IMR-90 (cell line): Measurements from ENCODE around the gene KEAP1. TPM values are rescaled to one million over a fixed set of nuclear protein-coding genes. Genes with fewer than 3 reads are reported as not detected.

ENCODE experiments used
- ATAC-seq: fragments of 200-7000 bp; cut with Tn5 transposase; 2 replicates; pipeline ENCODE4 v1.9.1; 2020; ENCODE audit warnings: low read depth, mild to moderate bottlenecking, moderate library complexity
- BruUV-seq: library from RNA; stranded (reverse); fragments of 400-500 nt; replicated peaks from 2 replicates; lab custom pipeline; 2021; lab: Mats Ljungman, UMichigan
- CTCF ChIA-PET: fragments of 300-600 bp; formaldehyde crosslinking; extraction: SDS; loops from one replicate; lab custom pipeline; 2021; ENCODE audit warnings: antibody characterized with exemption; lab: Yijun Ruan, JAX
- POLR2A ChIA-PET: fragments of 300-600 bp; sonication (Branson Sonifier 250); formaldehyde crosslinking; loops from one replicate; lab custom pipeline; 2022; ENCODE audit warnings: antibody characterized with exemption; ENCODE audit not compliant: unreplicated experiment; lab: Charles Lee
- DNase-seq: peaks from one replicate; pipeline ENCODE4 v3.0.0; 2013
- H2AFZ ChIP-seq: replicated peaks from 2 replicates; pipeline ENCODE3; 2013; ENCODE audit warnings: low read length, mild to moderate bottlenecking; ENCODE audit not compliant: poor library complexity
- H2AK5ac ChIP-seq: 2 replicates; pipeline ENCODE4 v1.6.1; 2013; ENCODE audit warnings: low read depth, low read length, inconsistent platforms
- H2AK9ac ChIP-seq: replicated peaks from 2 replicates; pipeline ENCODE3; 2013; ENCODE audit warnings: mild to moderate bottlenecking, low read depth, low read length, moderate library complexity; ENCODE audit not compliant: poor library complexity
- H2BK120ac ChIP-seq: 2 replicates; pipeline ENCODE4 v1.6.1; 2013; ENCODE audit warnings: low read depth, low read length, inconsistent platforms
- H2BK15ac ChIP-seq: 3 replicates; pipeline ENCODE4 v1.6.1; 2013; ENCODE audit warnings: low read depth, low read length, inconsistent platforms
- H2BK20ac ChIP-seq: 2 replicates; pipeline ENCODE4 v1.6.1; 2013; ENCODE audit warnings: low read depth, mild to moderate bottlenecking, inconsistent platforms, low read length, moderate library complexity
- H2BK5ac ChIP-seq: 2 replicates; pipeline ENCODE4 v1.6.1; 2013; ENCODE audit warnings: mild to moderate bottlenecking, low read depth, low read length, inconsistent platforms; ENCODE audit not compliant: poor library complexity, severe bottlenecking
- H3K14ac ChIP-seq: replicated peaks from 2 replicates; pipeline ENCODE4 v1.6.1; 2013; ENCODE audit warnings: low read depth, low read length, inconsistent platforms
- H3K18ac ChIP-seq: 2 replicates; pipeline ENCODE4 v1.6.1; 2013; ENCODE audit warnings: low read depth, low read length, control low read depth
- H3K23ac ChIP-seq: 2 replicates; pipeline ENCODE4 v1.6.1; 2013; ENCODE audit warnings: low read depth, low read length, inconsistent platforms
- H3K27ac ChIP-seq: 2 replicates; pipeline ENCODE4 v1.5.1; 2013; ENCODE audit warnings: mild to moderate bottlenecking, control low read depth, low read length; ENCODE audit not compliant: insufficient read depth
- H3K27me3 ChIP-seq: 2 replicates; pipeline ENCODE4 v1.6.1; 2013; ENCODE audit warnings: low read length; ENCODE audit not compliant: control insufficient read depth, insufficient read depth
- H3K36me3 ChIP-seq: 2 replicates; pipeline ENCODE4 v1.6.1; 2013; ENCODE audit warnings: low read length, mixed read lengths; ENCODE audit not compliant: control insufficient read depth, insufficient read depth
- H3K4ac ChIP-seq: 2 replicates; pipeline ENCODE4 v1.6.1; 2013; ENCODE audit warnings: low read depth, low read length, inconsistent platforms
- H3K4me1 ChIP-seq: 2 replicates; pipeline ENCODE4 v1.6.1; 2013; ENCODE audit warnings: low read length, mixed read lengths; ENCODE audit not compliant: control insufficient read depth, insufficient read depth
- H3K4me2 ChIP-seq: 2 replicates; pipeline ENCODE4 v1.6.1; 2013; ENCODE audit warnings: low read depth, mild to moderate bottlenecking, control low read depth, low read length, moderate library complexity
- H3K4me3 ChIP-seq: 2 replicates; pipeline ENCODE4 v1.5.1; 2013; ENCODE audit warnings: low read depth, mild to moderate bottlenecking, control low read depth, low read length, moderate library complexity; ENCODE audit not compliant: insufficient read depth
- H3K56ac ChIP-seq: 2 replicates; pipeline ENCODE4 v1.6.1; 2013; ENCODE audit warnings: low read length, inconsistent platforms; ENCODE audit not compliant: insufficient read depth; ENCODE audit errors: extremely low read depth
- H3K79me1 ChIP-seq, 2 experiments: 2 replicates each; pipeline ENCODE4 v1.6.1; 2013; ENCODE audit warnings: low read length in 2 of 2, inconsistent platforms in 1 of 2, low read depth in 1 of 2
- H3K9ac ChIP-seq: 2 replicates; pipeline ENCODE4 v1.6.1; 2013; ENCODE audit warnings: low read depth, low read length, control low read depth
- H3K9me1 ChIP-seq: 2 replicates; pipeline ENCODE4 v1.6.1; 2013; ENCODE audit warnings: low read length, inconsistent platforms; ENCODE audit not compliant: insufficient read depth
- H3K9me3 ChIP-seq: 2 replicates; pipeline ENCODE4 v1.6.1; 2013; ENCODE audit warnings: low read length; ENCODE audit not compliant: control insufficient read depth, insufficient read depth
- H4K20me1 ChIP-seq: 2 replicates; pipeline ENCODE4 v1.6.1; 2013; ENCODE audit warnings: low read length, inconsistent platforms; ENCODE audit not compliant: insufficient read depth
- H4K5ac ChIP-seq: 2 replicates; pipeline ENCODE4 v1.6.1; 2013; ENCODE audit warnings: mild to moderate bottlenecking, low read depth, low read length, control low read depth
- H4K8ac ChIP-seq, 2 experiments: 2 replicates each; pipeline ENCODE4 v1.6.1; 2013; ENCODE audit warnings: low read depth in 2 of 2, low read length in 2 of 2, control low read depth in 1 of 2, inconsistent platforms in 1 of 2
- H4K91ac ChIP-seq: 2 replicates; pipeline ENCODE4 v1.6.1; 2013; ENCODE audit warnings: low read depth, low read length, inconsistent platforms; ENCODE audit not compliant: insufficient read depth
- BHLHE40 ChIP-seq: fragments of 150-350 bp; IDR thresholded peaks from 2 replicates; pipeline ENCODE4 v1.6.1; 2016; ENCODE audit warnings: mild to moderate bottlenecking, low read depth, low read length
- CHD1 ChIP-seq: IDR thresholded peaks from 2 replicates; pipeline ENCODE4 v1.6.1; 2012; ENCODE audit warnings: low read depth, low read length, improper control_type of control experiment
- CTCF ChIP-seq: conservative IDR thresholded peaks from 2 replicates; pipeline ENCODE4 v1.5.1; 2012; ENCODE audit warnings: mild to moderate bottlenecking, low read depth, low read length, improper control_type of control experiment
- FOS ChIP-seq: fragments of 150-350 bp; IDR thresholded peaks from 2 replicates; pipeline ENCODE4 v1.6.1; 2016; ENCODE audit warnings: low read depth, low read length
- NFE2L2 ChIP-seq: fragments of 150-350 bp; IDR thresholded peaks from 2 replicates; pipeline ENCODE4 v1.6.1; 2016; ENCODE audit warnings: low read depth, mild to moderate bottlenecking, low read length
- RCOR1 ChIP-seq: IDR thresholded peaks from 2 replicates; pipeline ENCODE4 v1.6.1; 2012; ENCODE audit warnings: mild to moderate bottlenecking, low read length, improper control_type of control experiment; ENCODE audit not compliant: insufficient replicate concordance
- SMC3 ChIP-seq: fragments of 150-350 bp; IDR thresholded peaks from 2 replicates; pipeline ENCODE4 v1.6.1; 2016; ENCODE audit warnings: low read depth, mild to moderate bottlenecking, antibody characterized with exemption, low read length, moderate library complexity
- USF2 ChIP-seq: fragments of 150-350 bp; IDR thresholded peaks from 2 replicates; pipeline ENCODE4 v1.6.1; 2017; ENCODE audit warnings: mild to moderate bottlenecking, antibody characterized with exemption, low read length, low read depth
- WGBS, 2 experiments: methylation state at CpG; one replicate each; pipeline versions ENCODE4 v1.1.5 to v1.1.7; 2013; ENCODE audit warnings: missing lambda C conversion rate in 2 of 2; ENCODE audit not compliant: insufficient read length in 1 of 2; ENCODE audit errors: extremely low coverage in 2 of 2; 5-methylcytosine and 5-hydroxymethylcytosine counted together
- dilution Hi-C: fragments of 300-500 bp; cut with HindIII; formaldehyde crosslinking; loops from one replicate; pipeline ENCODE4 v1.14.3; 2018; ENCODE audit warnings: low sequenced_read_pairs; ENCODE audit not compliant: unreplicated experiment
- in situ Hi-C: fragments of 300-500 bp; cut with MboI; formaldehyde crosslinking; loops from 3 replicates; pipeline ENCODE4 v1.14.3; 2019; ENCODE audit warnings: low sequenced_read_pairs, inconsistent platforms, mixed read lengths
- intact Hi-C: fragments of 100-400 bp; cut with micrococcal nuclease; formaldehyde crosslinking; loops from 2 replicates; pipeline ENCODE4 v1.10.0; 2022
- polyA plus RNA-seq, 3 experiments: library from polyadenylated mRNA; depleted of rRNA; stranded (reverse); fragments of >200 nt; gene quantifications; 2 replicates each; pipeline ENCODE4 v1.2.3, GENCODE V29; 2012; ENCODE audit warnings: low replicate concordance in 1 of 3
- total RNA-seq: library from RNA; depleted of rRNA; stranded (reverse); fragments of >200 nt; gene quantifications from 2 replicates; pipeline ENCODE4 v1.2.3, GENCODE V29; 2012

The KEAP1 gene
- total and polyA plus RNA-seq, 2 of the 4 experiments (the other 2 are of a cell fraction), result 63.4 to 81.6 TPM

GRCh38 chr19:10452726-10453618 lies 50.2 kb downstream of the KEAP1 start:
- Histone ChIP-seq H3K4me1 (no peaks in the 10 kb centered on the region), H2BK120ac (no peak overlapping the region), H4K91ac (no peak overlapping the region), H3K14ac (no peak overlapping the region), H2AK9ac (no peak overlapping the region), H2AFZ (no peak overlapping the region), H2BK15ac (no peak overlapping the region), H3K4me2 (no peak overlapping the region), H2AK5ac (no peak overlapping the region), H3K79me1 (peaks cover 0 to 8% of the 10 kb centered on the region in 2 experiments; a peak in 1 of 4 replicates), H4K20me1 (no peaks in the 10 kb centered on the region; the same call in 1 of the 2 replicates), H3K27me3 (no peaks in the 10 kb centered on the region), H2BK20ac (no peak overlapping the region), H4K5ac (no peak overlapping the region), H3K36me3 (peaks cover 7% of the 10 kb centered on the region), H3K56ac (no peak overlapping the region), H2BK5ac (no peak overlapping the region), H3K9ac (no peak overlapping the region), H3K9me3 (no peaks in the 10 kb centered on the region), H3K27ac (no peak overlapping the region), H4K8ac (no peak overlapping the region), H3K23ac (no peak overlapping the region), H3K9me1 (peaks cover 5% of the 10 kb centered on the region; the same call in 1 of the 2 replicates), H3K4ac (no peak overlapping the region), H3K18ac (no peak overlapping the region), H3K4me3 (no peak overlapping the region)
- ATAC-seq (no peak), DNase-seq (no peak)
- intact Hi-C loops, result no loop called here
- BruUV-seq, result no TSS peak
- ChIA-PET POLR2A (no interaction called here), CTCF (no interaction called here)
- dilution Hi-C loops, result no loop called here
- TF ChIP-seq NFE2L2 (no peak), RCOR1 (no peak), FOS (no peak), CTCF (no peak), BHLHE40 (no peak), SMC3 (no peak), CHD1 (no peak), USF2 (no peak)
- 32% methylated on average over 6 of the region's 25 CpGs; no CpG with 5 or more reads in 1 of the 2 experiments for WGBS, 2 experiments
- in situ Hi-C loops, result no loop called here
